Stimulated activated naive CD8-positive, alpha-beta T cell treated with anti-CD3 and anti-CD28 coated beads, Interleukin-15, Interleukin-2, amounts not matched to agents 100 U/mL and 50 U/mL, for 24 hours (primary cell): ENCODE results near the gene FBXW7.
"Not testable (repeated sequence)": the region's sequence is repeated elsewhere in the genome, so short reads cannot be mapped to it uniquely, and the experiment has no call there.

Source experiments
- ATAC-seq: fragments of 150-1000 bp; cut with Tn5 transposase; one replicate; pipeline ENCODE4 v1.10.0; 2021
- DNase-seq: peaks from one replicate; pipeline ENCODE4 v3.0.0; 2021

FBXW7 gene

GRCh38 chr4:152535903-152536544 lies at the start of gene FBXW7:
FBXW7 (minus strand) TSS chr4:152536092; CDS start chr4:152411803, 124,289 bp downstream.
- DNase-seq (peak; percentile 99), ATAC-seq (peak; percentile 91)

- DNase-seq: no peak
- ATAC-seq: no peak
Observed at GRCh38 chr4:152585023-152585441, 49.1 kb upstream of the FBXW7 start.

- DNase-seq (no peak), ATAC-seq (no peak)
Observed at GRCh38 chr4:152581536-152582160, 45.8 kb upstream of the FBXW7 start.

GRCh38 chr4:152579916-152580315 lies 44.0 kb upstream of the FBXW7 start:
- ATAC-seq (no peak), DNase-seq (no peak)

GRCh38 chr4:152579107-152579764 lies 43.3 kb upstream of the FBXW7 start:
- ATAC-seq: no peak
- DNase-seq: no peak

- ATAC-seq: no peak
- no peak for DNase-seq
Observed at GRCh38 chr4:152578670-152579069, 42.8 kb upstream of the FBXW7 start.

GRCh38 chr4:152577708-152578396 lies 42.0 kb upstream of the FBXW7 start:
- DNase-seq (no peak), ATAC-seq (no peak)

- no peak for DNase-seq
- ATAC-seq: no peak
Observed at GRCh38 chr4:152575533-152575932, 39.6 kb upstream of the FBXW7 start.

DNA sequence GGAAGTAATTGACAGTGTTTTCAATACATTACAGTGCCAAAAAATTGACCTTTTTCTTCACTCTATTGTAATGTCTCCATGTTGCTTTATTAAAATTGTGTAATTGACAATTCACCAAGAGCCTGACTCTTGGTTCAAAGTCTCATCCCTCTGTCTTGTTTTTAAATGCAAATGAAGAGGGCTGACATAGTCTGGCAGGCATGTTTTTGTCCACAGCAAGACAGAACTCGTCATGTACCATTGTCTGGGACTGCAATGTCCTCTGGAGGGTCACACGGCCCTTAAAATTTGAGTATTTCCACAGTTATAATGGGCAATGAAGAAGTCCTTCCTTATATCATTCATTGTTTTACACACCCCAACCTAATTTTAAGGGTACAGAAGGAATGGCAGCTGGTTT lies 38.0 kb upstream of the FBXW7 start:
- DNase-seq (no peak), ATAC-seq (no peak)

DNA sequence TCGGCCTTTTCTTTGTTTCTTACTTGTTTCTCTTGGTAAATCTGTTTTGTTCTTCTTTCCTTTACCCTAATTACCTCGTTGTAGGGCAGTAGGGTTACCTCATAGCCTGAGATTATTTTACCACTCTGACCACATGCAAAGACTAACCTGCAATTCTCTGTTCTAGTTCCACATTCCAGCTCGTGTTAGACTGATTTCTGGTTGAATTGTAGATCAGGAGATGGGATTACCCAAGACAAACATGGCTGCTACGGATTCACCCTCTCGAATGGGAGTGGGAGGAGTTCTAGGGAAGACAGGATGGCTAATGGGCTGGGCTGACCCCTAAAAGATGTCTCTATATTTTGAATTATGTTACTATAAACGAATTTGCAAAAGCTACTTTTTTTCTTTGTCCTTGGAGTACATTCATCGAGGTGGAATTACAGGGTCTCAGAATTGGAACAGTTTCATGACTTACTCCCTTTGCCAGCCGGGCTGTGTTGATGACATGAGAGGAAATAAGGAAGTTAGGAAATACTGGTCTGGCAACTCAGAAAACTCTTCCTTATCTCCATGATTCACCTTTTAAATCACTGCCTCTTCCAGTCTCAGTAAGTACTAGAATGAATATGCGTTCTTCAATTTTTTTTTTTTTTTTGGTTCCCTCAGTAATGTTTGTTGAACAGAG lies 36.7 kb upstream of the FBXW7 start:
- no peak for ATAC-seq
- DNase-seq: no peak

DNA sequence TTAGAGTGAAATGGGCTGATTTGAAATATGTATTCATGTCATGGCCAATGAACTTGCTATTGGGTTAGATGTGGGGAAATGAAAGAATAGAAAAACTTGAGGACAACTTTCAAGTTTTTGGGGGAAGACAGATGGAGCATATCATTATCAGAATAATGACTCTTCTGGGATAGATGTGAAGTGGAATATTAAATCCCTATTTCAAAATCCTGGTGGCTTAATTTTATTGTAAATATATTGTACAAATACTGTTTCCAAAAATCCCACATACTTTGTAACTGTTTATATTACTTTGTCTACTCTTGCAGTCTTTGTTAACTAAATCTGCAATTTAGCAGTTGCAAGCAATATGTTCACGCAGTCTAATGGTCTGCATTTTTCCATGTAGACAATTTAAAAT lies 35.9 kb upstream of the FBXW7 start:
- ATAC-seq (no peak), DNase-seq (no peak)

GRCh38 chr4:152571296-152571695 lies 35.4 kb upstream of the FBXW7 start:
- no peak for DNase-seq
- no peak for ATAC-seq

DNA sequence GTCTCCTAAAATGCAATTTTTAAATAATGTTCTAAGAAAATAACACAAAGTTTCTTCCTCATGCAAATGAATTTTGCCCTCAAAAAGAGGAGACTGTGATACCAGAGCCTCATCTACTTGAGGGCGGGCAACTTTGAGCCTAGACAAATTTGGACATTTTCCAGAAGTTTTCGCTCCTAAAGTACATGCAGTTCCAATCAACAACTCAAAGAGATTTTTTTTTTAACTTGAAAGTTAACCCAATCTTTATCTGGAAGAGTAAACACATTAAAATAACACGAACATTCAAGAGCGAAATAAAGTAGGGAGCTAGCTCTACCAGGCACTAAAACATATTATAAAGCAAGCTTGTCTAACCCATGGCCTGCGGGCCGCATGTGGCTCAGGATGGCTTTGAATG lies 29.4 kb upstream of the FBXW7 start:
- ATAC-seq (no peak), DNase-seq (no peak)

- ATAC-seq: no peak
- DNase-seq: no peak
Observed at GRCh38 chr4:152564336-152564735, 28.4 kb upstream of the FBXW7 start.

GRCh38 chr4:152563209-152563608 lies 27.3 kb upstream of the FBXW7 start:
- ATAC-seq (no peak), DNase-seq (no peak)

GRCh38 chr4:152559641-152560040 lies 23.7 kb upstream of the FBXW7 start:
- ATAC-seq (no peak), DNase-seq (no peak)

- DNase-seq (no peak), ATAC-seq (no peak)
Observed at GRCh38 chr4:152558396-152558795, 22.5 kb upstream of the FBXW7 start.

DNA sequence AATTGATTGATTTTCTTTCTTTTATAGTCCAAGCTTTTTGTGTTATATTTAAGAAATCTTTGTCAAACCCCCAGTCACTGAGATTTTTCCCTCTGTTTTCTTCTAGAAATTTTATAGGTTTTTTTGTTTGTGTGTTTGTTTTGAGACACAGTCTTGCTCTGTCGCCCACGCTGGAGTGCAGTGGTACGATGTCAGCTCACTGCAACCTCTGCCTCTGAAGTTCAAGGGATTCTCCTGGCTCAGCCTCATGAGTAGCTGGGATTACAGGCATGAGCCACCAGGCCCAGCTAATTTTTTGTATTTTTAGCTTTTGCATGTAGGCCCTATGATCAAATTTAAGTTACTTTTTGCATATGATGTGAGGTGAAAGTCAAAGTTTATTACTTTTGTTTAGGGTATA lies 20.9 kb upstream of the FBXW7 start:
- DNase-seq (no peak), ATAC-seq (no peak)

DNA sequence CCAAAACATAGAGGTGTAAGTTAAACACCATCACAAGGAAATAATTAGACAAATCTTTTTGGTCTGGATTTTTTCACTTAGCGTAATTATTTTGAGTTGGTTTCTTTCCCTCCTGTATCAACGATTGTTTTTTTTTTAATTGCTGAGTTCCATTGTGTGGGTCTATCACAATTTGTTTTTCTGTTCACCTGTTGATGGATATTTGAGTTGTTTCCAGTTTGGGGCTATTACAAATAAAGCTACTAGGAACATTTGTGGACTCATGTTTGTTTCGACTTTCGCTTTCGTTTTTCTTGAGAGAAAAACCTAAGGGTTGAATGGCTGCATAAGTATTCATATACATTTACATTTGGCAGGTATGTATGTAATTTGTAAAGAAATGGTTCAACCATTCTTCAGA lies 20.4 kb upstream of the FBXW7 start:
- DNase-seq (no peak), ATAC-seq (no peak)

- peak; percentile 1 for ATAC-seq
- no peak for DNase-seq
Observed at GRCh38 chr4:152554742-152555141, 18.9 kb upstream of the FBXW7 start.

GRCh38 chr4:152550687-152551086 lies 14.8 kb upstream of the FBXW7 start:
- not testable (repeated sequence) for ATAC-seq, DNase-seq

DNA sequence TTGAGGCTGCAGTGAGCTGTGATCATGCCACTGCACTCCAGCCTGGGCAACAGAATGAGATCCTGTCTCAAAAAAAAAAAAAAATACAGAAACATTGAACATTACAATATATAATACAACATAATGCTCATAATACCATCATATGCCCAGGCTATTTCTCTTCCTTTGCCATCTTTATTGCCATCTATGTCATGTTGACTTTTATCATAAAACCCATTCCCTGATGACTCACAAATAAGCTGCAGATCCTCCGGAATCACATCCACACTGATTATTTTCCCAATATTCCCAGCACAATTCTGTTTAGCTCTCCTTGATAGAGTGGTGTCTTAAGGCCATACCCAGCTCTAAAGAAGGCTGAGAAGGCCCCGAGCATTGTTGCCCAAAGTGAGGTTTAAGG lies 9.2 kb upstream of the FBXW7 start:
- ATAC-seq (no peak), DNase-seq (no peak)
